A549 treated with ZK216348 at 1 μM for 4 hours (cell line): ENCODE measurements around the gene PRKAG3. TPM values are rescaled to one million over a fixed set of nuclear protein-coding genes. Genes with fewer than 3 reads are reported as not detected.

Source experiments
- total RNA-seq: library from RNA; stranded (reverse); fragments of 200-300 nt; extraction: Qiagen RNA extraction; gene quantifications from 5 replicates; pipeline ENCODE4 v1.2.3, GENCODE V29; 2022; ENCODE audit warnings: low read depth

Gene PRKAG3
- not detected in 5 replicates for total RNA-seq

GRCh38 chr2:218831378-218831990 lies at the start of gene PRKAG3:
PRKAG3 (minus strand) TSS chr2:218831803.

GRCh38 chr2:218880102-218880858 lies 48.7 kb upstream of the PRKAG3 start, which contains the start of gene WNT10A:
WNT10A (plus strand) TSS chr2:218880852; CDS start chr2:218880996, 144 bp downstream.

GRCh38 chr2:218859556-218859987 lies 28.0 kb upstream of the PRKAG3 start, which contains the start of gene WNT6:
WNT6 (plus strand) TSS chr2:218859805; CDS start chr2:218860038, 233 bp downstream.

GRCh38 chr2:218781691-218782527 lies 49.7 kb downstream of the PRKAG3 start, which contains the start of gene CYP27A1:
CYP27A1 (plus strand) TSS chr2:218782147; CDS start chr2:218782183, 36 bp downstream.

Other genes with a start within 250 kb of the PRKAG3 start
- gene PLCD4, start 223.9 kb downstream of the PRKAG3 start, total RNA-seq = 0.24 to 0.90 TPM (median 0.46 TPM) in 5 replicates
- 10.6 to 21.6 TPM (median 17.0 TPM) in 5 replicates for gene ZNF142, start 172.2 kb downstream of the PRKAG3 start, total RNA-seq
- 32.8 to 52.6 TPM (median 44.7 TPM) in 5 replicates for gene BCS1L, start 172.1 kb downstream of the PRKAG3 start, total RNA-seq
- gene RNF25, start 159.8 kb downstream of the PRKAG3 start, total RNA-seq = 44.9 to 53.4 TPM (median 48.5 TPM) in 5 replicates
- gene STK36, start 159.7 kb downstream of the PRKAG3 start, total RNA-seq = 7.2 to 17.3 TPM (median 13.8 TPM) in 5 replicates
- 26.7 to 30.8 TPM (median 27.5 TPM) in 5 replicates for gene TTLL4, start 121.0 kb downstream of the PRKAG3 start, total RNA-seq
- gene CYP27A1, start 49.7 kb downstream of the PRKAG3 start, total RNA-seq = 0.17 to 0.20 TPM (median 0.17 TPM) in 3 of 5 replicates, not detected in the others
- 0.08 to 0.21 TPM (median 0.14 TPM) in 3 of 5 replicates, not detected in the others for gene WNT6, start 28.0 kb upstream of the PRKAG3 start, total RNA-seq
- 0.19 to 0.31 TPM in 2 of 5 replicates, not detected in the others for gene WNT10A, start 49.0 kb upstream of the PRKAG3 start, total RNA-seq
- 2.3 to 4.7 TPM (median 3.8 TPM) in 5 replicates for gene CDK5R2, start 127.9 kb upstream of the PRKAG3 start, total RNA-seq
- not detected in 5 replicates for gene FEV, start 153.4 kb upstream of the PRKAG3 start, total RNA-seq
- not detected in 5 replicates for gene CRYBA2, start 161.6 kb upstream of the PRKAG3 start, total RNA-seq
- 0.11 to 0.23 TPM (median 0.18 TPM) in 5 replicates for gene CFAP65, start 209.7 kb upstream of the PRKAG3 start, total RNA-seq
- 0.25 to 0.47 TPM (median 0.37 TPM) in 4 of 5 replicates, not detected in the other for gene IHH, start 229.1 kb upstream of the PRKAG3 start, total RNA-seq